Mucosa of rectum (tissue), 2 donors: ENCODE data around the gene GREM2.

Experiments
- H3K27ac ChIP-seq, 2 donors: one replicate each; pipeline ENCODE4 v1.7.0; 2013; ENCODE audit warnings: inconsistent platforms in 2 of 2, low read depth in 2 of 2, low read length in 2 of 2
- H3K27me3 ChIP-seq, 2 donors: one replicate each; pipeline ENCODE4 v1.7.0; 2013; ENCODE audit warnings: low read length in 2 of 2; ENCODE audit not compliant: control insufficient read depth in 2 of 2, insufficient read depth in 2 of 2
- H3K36me3 ChIP-seq, 2 donors: one replicate each; pipeline ENCODE4 v1.7.0; 2013; ENCODE audit warnings: low read length in 2 of 2; ENCODE audit not compliant: control insufficient read depth in 2 of 2, insufficient read depth in 2 of 2
- H3K4me1 ChIP-seq, 2 donors: one replicate each; pipeline ENCODE4 v1.7.0; 2013; ENCODE audit warnings: low read length in 2 of 2, mild to moderate bottlenecking in 1 of 2; ENCODE audit not compliant: control insufficient read depth in 2 of 2, insufficient read depth in 2 of 2
- H3K4me3 ChIP-seq, 2 donors: one replicate each; pipeline ENCODE4 v1.7.0; 2013; ENCODE audit warnings: low read length in 2 of 2
- H3K9ac ChIP-seq, 2 donors: one replicate each; pipeline ENCODE4 v1.7.0; 2013; ENCODE audit warnings: low read length in 2 of 2, low read depth in 1 of 2, mild to moderate bottlenecking in 1 of 2
- H3K9me3 ChIP-seq, 2 donors: one replicate each; pipeline ENCODE4 v1.7.0; 2013; ENCODE audit warnings: low read length in 2 of 2; ENCODE audit not compliant: control insufficient read depth in 2 of 2
- donor health status: healthy.
- donor health status: Normal muscosa, but diverticular disease.

Gene GREM2

GRCh38 chr1:240527086-240527485, 84.9 kb downstream of the GREM2 start:
- Histone ChIP-seq H3K36me3 (no peaks in the 10 kb centered on the region), H3K4me3 (no peak overlapping the region), H3K27ac (no peak overlapping the region), H3K27me3 (no peaks in the 10 kb centered on the region), H3K9me3 (no peaks in the 10 kb centered on the region), H3K4me1 (peaks cover 0 to 2% of the 10 kb centered on the region in 2 donors), H3K9ac (no peak overlapping the region)

- Histone ChIP-seq H3K4me3 (no peak overlapping the region), H3K27me3 (no peaks in the 10 kb centered on the region), H3K4me1 (peaks cover 0 to 2% of the 10 kb centered on the region in 2 donors), H3K9me3 (no peaks in the 10 kb centered on the region), H3K9ac (no peak overlapping the region), H3K27ac (no peak overlapping the region), H3K36me3 (no peaks in the 10 kb centered on the region)
These were observed 85.6 kb downstream of the GREM2 start for GRCh38 chr1:240526312-240526711.

- no peaks in the 10 kb centered on the region for H3K27me3 ChIP-seq
- no peak overlapping the region for H3K4me3 ChIP-seq
- peaks cover 0 to 2% of the 10 kb centered on the region in 2 donors for H3K4me1 ChIP-seq
- no peaks in the 10 kb centered on the region for H3K36me3 ChIP-seq
- H3K9me3 ChIP-seq: no peaks in the 10 kb centered on the region
- H3K27ac ChIP-seq: no peak overlapping the region
- H3K9ac ChIP-seq: no peak overlapping the region
These were observed 87.4 kb downstream of the GREM2 start for GRCh38 chr1:240524356-240525069.

GRCh38 chr1:240522122-240522822, 89.7 kb downstream of the GREM2 start:
- no peaks in the 10 kb centered on the region for H3K27me3 ChIP-seq
- H3K36me3 ChIP-seq: no peaks in the 10 kb centered on the region
- no peak overlapping the region for H3K4me3 ChIP-seq
- peaks cover 0 to 2% of the 10 kb centered on the region in 2 donors for H3K4me1 ChIP-seq
- no peak overlapping the region for H3K27ac ChIP-seq
- no peaks in the 10 kb centered on the region for H3K9me3 ChIP-seq
- no peak overlapping the region for H3K9ac ChIP-seq

GRCh38 chr1:240517891-240518290, 94.1 kb downstream of the GREM2 start:
- Histone ChIP-seq H3K9ac (no peak overlapping the region), H3K27ac (no peak overlapping the region), H3K27me3 (no peaks in the 10 kb centered on the region), H3K9me3 (no peaks in the 10 kb centered on the region), H3K4me3 (no peak overlapping the region), H3K4me1 (no peaks in the 10 kb centered on the region), H3K36me3 (no peaks in the 10 kb centered on the region)

GRCh38 chr1:240516069-240516468, 95.9 kb downstream of the GREM2 start:
- Histone ChIP-seq H3K9ac (no peak overlapping the region), H3K4me3 (no peak overlapping the region), H3K27me3 (no peaks in the 10 kb centered on the region), H3K27ac (no peak overlapping the region), H3K36me3 (no peaks in the 10 kb centered on the region), H3K4me1 (no peaks in the 10 kb centered on the region), H3K9me3 (no peaks in the 10 kb centered on the region)

GRCh38 chr1:240515505-240515904, 96.5 kb downstream of the GREM2 start:
- Histone ChIP-seq H3K4me3 (no peak overlapping the region), H3K9ac (no peak overlapping the region)

GRCh38 chr1:240511789-240512188, 100.2 kb downstream of the GREM2 start:
- Histone ChIP-seq H3K27me3 (no peaks in the 10 kb centered on the region), H3K4me3 (no peak overlapping the region), H3K9me3 (no peaks in the 10 kb centered on the region), H3K27ac (no peak overlapping the region), H3K4me1 (no peaks in the 10 kb centered on the region), H3K9ac (no peak overlapping the region), H3K36me3 (no peaks in the 10 kb centered on the region)

More at GRCh38 chr1:240515505-240515904, 96.5 kb downstream of the GREM2 start:
- H3K36me3 ChIP-seq: no peaks in the 10 kb centered on the region
- no peaks in the 10 kb centered on the region for H3K4me1 ChIP-seq
- H3K27me3 ChIP-seq: no peaks in the 10 kb centered on the region
- no peaks in the 10 kb centered on the region for H3K9me3 ChIP-seq
- no peak overlapping the region for H3K27ac ChIP-seq

- H3K27ac ChIP-seq: no peak overlapping the region
- H3K9ac ChIP-seq: no peak overlapping the region
- H3K9me3 ChIP-seq: no peaks in the 10 kb centered on the region
- H3K27me3 ChIP-seq: no peaks in the 10 kb centered on the region
- no peaks in the 10 kb centered on the region for H3K36me3 ChIP-seq
- H3K4me1 ChIP-seq: no peaks in the 10 kb centered on the region
- no peak overlapping the region for H3K4me3 ChIP-seq
These were observed 103.0 kb downstream of the GREM2 start for GRCh38 chr1:240508950-240509349.

GRCh38 chr1:240508201-240508600, 103.8 kb downstream of the GREM2 start:
- Histone ChIP-seq H3K9me3 (no peaks in the 10 kb centered on the region), H3K27me3 (no peaks in the 10 kb centered on the region), H3K4me1 (no peaks in the 10 kb centered on the region), H3K9ac (no peak overlapping the region), H3K4me3 (no peak overlapping the region), H3K36me3 (no peaks in the 10 kb centered on the region), H3K27ac (no peak overlapping the region)
